Peyer's patch (tissue), 4 donors: ENCODE measurements around the gene IGF2BP2.

ENCODE experiments used
- CTCF ChIP-seq, 6 experiments: fragments of 450-650 bp in 4 of 6; fragments of 200-600 bp in 2 of 6; sonication (generic) in 1 of 6; IDR thresholded peaks; one replicate each; pipeline ENCODE4 v1.5.1; 2017 to 2019; ENCODE audit warnings: antibody characterized with exemption in 6 of 6, mild to moderate bottlenecking in 3 of 6, moderate library complexity in 1 of 6
- POLR2A ChIP-seq, 2 donors: fragments of 450-650 bp; IDR thresholded peaks; one replicate each; pipeline ENCODE4 v1.5.1; 2017; ENCODE audit warnings: antibody characterized with exemption in 2 of 2, mild to moderate bottlenecking in 2 of 2, moderate library complexity in 2 of 2

GRCh38 chr3:185750702-185751101 lies 74.1 kb downstream of the IGF2BP2 start:
- TF ChIP-seq CTCF (IDR thresholded peaks at IDR 0.05) (no peak), POLR2A (IDR thresholded peaks at IDR 0.05) (no peak)
